ENCODE results near the gene RCOR1.

Gene RCOR1

DNA sequence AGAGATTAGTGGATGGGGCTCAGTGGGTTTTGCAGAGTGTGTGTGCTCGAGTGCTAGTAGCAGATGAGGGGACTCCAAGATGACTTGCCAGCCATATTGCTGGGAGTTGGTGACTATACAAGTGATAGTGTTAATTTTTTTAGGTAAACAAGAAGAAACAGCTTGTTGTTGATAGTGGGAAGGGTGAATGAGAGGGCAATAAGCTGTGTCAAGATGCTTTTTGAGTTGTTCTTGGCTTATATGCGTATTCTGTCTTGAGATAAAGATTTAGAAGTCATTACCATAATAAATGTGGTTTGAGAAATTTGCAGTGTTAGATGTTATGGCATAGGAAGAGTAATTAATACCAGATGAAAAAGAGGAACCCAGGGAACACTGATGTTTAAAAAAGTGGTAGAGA is 75.3 kb downstream of the RCOR1 start:
- Histone ChIP-seq H3K4ac (ENCODE audit: low read depth, low read length) (no peak overlapping the region), H4K5ac (ENCODE audit: low read length) (no peak overlapping the region), H2AK5ac (ENCODE audit: low read length) (no peak overlapping the region), H3K4me1 (ENCODE audit: control insufficient read depth, low read depth, low read length) (peaks cover 10% of the 10 kb centered on the region), H3K4me2 (ENCODE audit: low read length) (no peak overlapping the region), H3K79me1 (ENCODE audit: low read length) (peaks cover 23% of the 10 kb centered on the region), H2BK120ac (ENCODE audit: low read depth, low read length) (no peak overlapping the region), H3K23ac (ENCODE audit: low read length) (no peak overlapping the region), H3K36me3 (ENCODE audit: control insufficient read depth, insufficient read depth, low read length) (no peaks in the 10 kb centered on the region), H2BK5ac (ENCODE audit: low read length) (no peak overlapping the region), H3K79me2 (ENCODE audit: control insufficient read depth, insufficient read depth, low read length) (peaks cover 42% of the 10 kb centered on the region), H3K9ac (ENCODE audit: low read length) (no peak overlapping the region), H3K56ac (ENCODE audit: low read length) (no peak overlapping the region), H3K27me3 (ENCODE audit: insufficient read depth, low read length, poor library complexity) (no peaks in the 10 kb centered on the region), H3K27ac (ENCODE audit: low read depth, low read length) (no peak overlapping the region), H4K8ac (ENCODE audit: low read depth, low read length) (no peak overlapping the region), H3K4me3 (ENCODE audit: low read length) (no peak overlapping the region), H2BK15ac (replicated peaks; ENCODE audit: low read depth) (no peak overlapping the region), H3K18ac (ENCODE audit: low read length) (no peak overlapping the region)
- DNase-seq, result no peak
- no CpG with 5 or more reads among the region's 2 CpGs for WGBS (ENCODE audit: extremely low coverage, insufficient coverage, low lambda C conversion rate)

DNA sequence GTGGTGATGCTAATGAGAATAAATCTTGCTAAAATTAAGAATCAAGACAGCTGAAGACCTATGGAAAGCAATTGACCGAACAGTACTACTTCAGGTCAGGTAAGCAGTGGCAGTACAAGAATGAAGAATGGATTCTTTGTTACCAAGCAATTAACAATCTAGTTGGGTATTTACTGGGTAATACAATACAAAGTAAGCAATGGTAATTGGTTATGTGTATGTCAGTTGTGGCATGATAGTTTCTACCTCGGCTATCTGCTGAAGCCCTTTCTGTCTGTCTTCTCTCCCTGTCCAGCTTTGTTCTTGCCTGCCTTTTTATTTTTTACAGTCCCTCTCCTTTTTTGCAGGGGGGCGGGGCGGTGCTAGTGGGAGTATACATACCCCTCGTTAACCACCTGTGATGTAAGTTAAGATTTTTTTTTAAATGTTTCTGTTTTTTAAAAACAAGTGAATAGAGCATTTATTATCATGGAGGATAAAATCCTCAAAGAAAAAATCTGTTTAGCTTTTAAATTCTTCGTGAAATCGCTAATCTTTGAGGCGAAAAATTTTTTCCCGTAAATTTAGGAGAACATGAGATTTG is 75.9 kb downstream of the RCOR1 start:
- H2AK5ac ChIP-seq (ENCODE audit: low read length), result no peak overlapping the region
- H2BK15ac ChIP-seq (replicated peaks; ENCODE audit: low read depth), result no peak overlapping the region
- H3K27me3 ChIP-seq (ENCODE audit: insufficient read depth, low read length, poor library complexity), result no peaks in the 10 kb centered on the region
- no peak overlapping the region for H3K4ac ChIP-seq (ENCODE audit: low read depth, low read length)
- no peak overlapping the region for H3K18ac ChIP-seq (ENCODE audit: low read length)
- DNase-seq, result no peak
- H4K8ac ChIP-seq (ENCODE audit: low read depth, low read length), result no peak overlapping the region
- no peak overlapping the region for H3K4me2 ChIP-seq (ENCODE audit: low read length)
- H3K36me3 ChIP-seq (ENCODE audit: control insufficient read depth, insufficient read depth, low read length), result no peaks in the 10 kb centered on the region
- peaks cover 36% of the 10 kb centered on the region for H3K79me2 ChIP-seq (ENCODE audit: control insufficient read depth, insufficient read depth, low read length)
- H2BK5ac ChIP-seq (ENCODE audit: low read length), result no peak overlapping the region
- H3K4me1 ChIP-seq (ENCODE audit: control insufficient read depth, low read depth, low read length), result peaks cover 7% of the 10 kb centered on the region
- H3K9ac ChIP-seq (ENCODE audit: low read length), result no peak overlapping the region
- no peak overlapping the region for H2BK120ac ChIP-seq (ENCODE audit: low read depth, low read length)
- no peak overlapping the region for H3K56ac ChIP-seq (ENCODE audit: low read length)
- no peak overlapping the region for H3K23ac ChIP-seq (ENCODE audit: low read length)
- H3K27ac ChIP-seq (ENCODE audit: low read depth, low read length), result no peak overlapping the region
- H3K4me3 ChIP-seq (ENCODE audit: low read length), result no peak overlapping the region
- H3K79me1 ChIP-seq (ENCODE audit: low read length), result peaks cover 23% of the 10 kb centered on the region
- no CpG with 5 or more reads among the region's 9 CpGs for WGBS (ENCODE audit: extremely low coverage, insufficient coverage, low lambda C conversion rate)
- H4K5ac ChIP-seq (ENCODE audit: low read length), result no peak overlapping the region

DNA sequence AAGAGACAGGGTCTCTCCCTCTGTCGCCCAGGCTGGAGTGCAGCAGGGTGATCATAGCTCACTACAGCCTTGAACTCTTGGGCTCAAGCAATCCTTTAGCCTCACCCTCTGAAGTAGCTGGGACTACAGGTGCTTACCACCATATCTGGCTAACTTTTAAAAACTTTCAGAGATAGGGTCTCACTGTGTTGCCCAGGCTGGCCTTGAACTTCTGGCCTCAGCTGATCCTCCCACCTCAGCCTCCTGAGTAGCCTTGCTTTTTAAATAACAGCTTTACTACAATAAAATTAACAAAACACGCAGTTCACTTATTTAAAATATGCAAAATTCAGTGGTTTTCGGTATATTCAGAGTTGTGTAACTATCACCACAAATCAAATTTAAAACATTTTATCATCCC is 79.0 kb downstream of the RCOR1 start:
- Histone ChIP-seq H4K5ac (ENCODE audit: low read length) (no peak overlapping the region), H4K8ac (ENCODE audit: low read depth, low read length) (no peak overlapping the region), H3K79me2 (ENCODE audit: control insufficient read depth, insufficient read depth, low read length) (peaks cover 27% of the 10 kb centered on the region), H2BK120ac (ENCODE audit: low read depth, low read length) (no peak overlapping the region), H3K4me1 (ENCODE audit: control insufficient read depth, low read depth, low read length) (peaks cover 5% of the 10 kb centered on the region), H3K4me3 (ENCODE audit: low read length) (no peak overlapping the region), H3K79me1 (ENCODE audit: low read length) (peaks cover 17% of the 10 kb centered on the region), H3K4me2 (ENCODE audit: low read length) (no peak overlapping the region), H3K4ac (ENCODE audit: low read depth, low read length) (no peak overlapping the region), H3K56ac (ENCODE audit: low read length) (no peak overlapping the region), H3K9ac (ENCODE audit: low read length) (no peak overlapping the region), H3K23ac (ENCODE audit: low read length) (no peak overlapping the region), H2BK15ac (replicated peaks; ENCODE audit: low read depth) (no peak overlapping the region), H2BK5ac (ENCODE audit: low read length) (no peak overlapping the region), H3K27ac (ENCODE audit: low read depth, low read length) (no peak overlapping the region), H3K27me3 (ENCODE audit: insufficient read depth, low read length, poor library complexity) (no peaks in the 10 kb centered on the region), H2AK5ac (ENCODE audit: low read length) (no peak overlapping the region), H3K36me3 (ENCODE audit: control insufficient read depth, insufficient read depth, low read length) (no peaks in the 10 kb centered on the region), H3K18ac (ENCODE audit: low read length) (no peak overlapping the region)
- no peak for DNase-seq
- no CpG with 5 or more reads among the region's 3 CpGs for WGBS (ENCODE audit: extremely low coverage, insufficient coverage, low lambda C conversion rate)

GRCh38 chr14:102672410-102672960 is 80.0 kb downstream of the RCOR1 start:
- no peak overlapping the region for H4K8ac ChIP-seq (ENCODE audit: low read depth, low read length)
- no peaks in the 10 kb centered on the region for H3K36me3 ChIP-seq (ENCODE audit: control insufficient read depth, insufficient read depth, low read length)
- no peak overlapping the region for H3K27ac ChIP-seq (ENCODE audit: low read depth, low read length)
- no peak overlapping the region for H2BK120ac ChIP-seq (ENCODE audit: low read depth, low read length)
- peaks cover 20% of the 10 kb centered on the region for H3K79me2 ChIP-seq (ENCODE audit: control insufficient read depth, insufficient read depth, low read length)
- no peak for DNase-seq
- H3K4ac ChIP-seq (ENCODE audit: low read depth, low read length), result no peak overlapping the region
- H3K9ac ChIP-seq (ENCODE audit: low read length), result no peak overlapping the region
- H2AK5ac ChIP-seq (ENCODE audit: low read length), result no peak overlapping the region
- no CpG with 5 or more reads among the region's 5 CpGs for WGBS (ENCODE audit: extremely low coverage, insufficient coverage, low lambda C conversion rate)
- no peak overlapping the region for H2BK5ac ChIP-seq (ENCODE audit: low read length)
- H3K56ac ChIP-seq (ENCODE audit: low read length), result no peak overlapping the region
- H3K27me3 ChIP-seq (ENCODE audit: insufficient read depth, low read length, poor library complexity), result no peaks in the 10 kb centered on the region
- H4K5ac ChIP-seq (ENCODE audit: low read length), result no peak overlapping the region
- no peak overlapping the region for H3K4me2 ChIP-seq (ENCODE audit: low read length)
- H3K4me3 ChIP-seq (ENCODE audit: low read length), result no peak overlapping the region
- H3K4me1 ChIP-seq (ENCODE audit: control insufficient read depth, low read depth, low read length), result peaks cover 4% of the 10 kb centered on the region
- H3K79me1 ChIP-seq (ENCODE audit: low read length), result peaks cover 11% of the 10 kb centered on the region
- no peak overlapping the region for H2BK15ac ChIP-seq (replicated peaks; ENCODE audit: low read depth)
- H3K23ac ChIP-seq (ENCODE audit: low read length), result no peak overlapping the region
- H3K18ac ChIP-seq (ENCODE audit: low read length), result no peak overlapping the region

DNA sequence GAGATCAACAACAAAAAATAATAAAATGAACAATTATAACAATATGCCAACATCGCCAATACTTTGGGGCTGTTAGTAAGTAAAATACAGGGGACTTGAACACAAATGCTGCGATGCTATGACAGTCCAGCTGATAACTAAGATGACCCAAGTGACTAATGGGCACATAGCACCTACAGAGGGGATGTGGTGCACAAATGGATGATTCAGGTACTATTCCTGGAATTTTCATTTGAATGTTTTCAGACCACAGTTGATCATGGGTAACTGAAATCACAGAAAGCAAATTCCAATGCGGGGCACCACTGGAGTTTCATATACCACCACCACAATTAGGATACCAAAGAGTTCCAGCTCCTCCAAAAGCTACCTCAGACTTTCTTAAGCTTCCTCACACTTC is 82.9 kb downstream of the RCOR1 start:
- Histone ChIP-seq H3K4ac (ENCODE audit: low read depth, low read length) (no peak overlapping the region), H3K36me3 (ENCODE audit: control insufficient read depth, insufficient read depth, low read length) (no peaks in the 10 kb centered on the region), H3K4me2 (ENCODE audit: low read length) (no peak overlapping the region), H4K5ac (ENCODE audit: low read length) (no peak overlapping the region), H3K27me3 (ENCODE audit: insufficient read depth, low read length, poor library complexity) (no peaks in the 10 kb centered on the region), H2AK5ac (ENCODE audit: low read length) (no peak overlapping the region), H3K4me3 (ENCODE audit: low read length) (no peak overlapping the region), H3K4me1 (ENCODE audit: control insufficient read depth, low read depth, low read length) (no peaks in the 10 kb centered on the region), H2BK15ac (replicated peaks; ENCODE audit: low read depth) (no peak overlapping the region), H3K9ac (ENCODE audit: low read length) (no peak overlapping the region), H3K18ac (ENCODE audit: low read length) (no peak overlapping the region), H3K23ac (ENCODE audit: low read length) (no peak overlapping the region), H2BK120ac (ENCODE audit: low read depth, low read length) (no peak overlapping the region), H3K27ac (ENCODE audit: low read depth, low read length) (no peak overlapping the region), H2BK5ac (ENCODE audit: low read length) (no peak overlapping the region), H3K56ac (ENCODE audit: low read length) (no peak overlapping the region), H4K8ac (ENCODE audit: low read depth, low read length) (no peak overlapping the region), H3K79me1 (ENCODE audit: low read length) (peaks cover 8% of the 10 kb centered on the region), H3K79me2 (ENCODE audit: control insufficient read depth, insufficient read depth, low read length) (peaks cover 15% of the 10 kb centered on the region)
- WGBS (ENCODE audit: extremely low coverage, insufficient coverage, low lambda C conversion rate), result no CpG with 5 or more reads among the region's 3 CpGs
- DNase-seq, result no peak

- H3K4me1 ChIP-seq (ENCODE audit: control insufficient read depth, low read depth, low read length), result no peaks in the 10 kb centered on the region
- H3K79me2 ChIP-seq (ENCODE audit: control insufficient read depth, insufficient read depth, low read length), result peaks cover 12% of the 10 kb centered on the region
- H3K18ac ChIP-seq (ENCODE audit: low read length), result no peak overlapping the region
- no peak overlapping the region for H3K4me2 ChIP-seq (ENCODE audit: low read length)
- H4K5ac ChIP-seq (ENCODE audit: low read length), result no peak overlapping the region
- no peak overlapping the region for H3K4ac ChIP-seq (ENCODE audit: low read depth, low read length)
- H3K79me1 ChIP-seq (ENCODE audit: low read length), result peaks cover 7% of the 10 kb centered on the region
- no peak overlapping the region for H2BK15ac ChIP-seq (replicated peaks; ENCODE audit: low read depth)
- H3K4me3 ChIP-seq (ENCODE audit: low read length), result no peak overlapping the region
- no peak overlapping the region for H3K9ac ChIP-seq (ENCODE audit: low read length)
- no peak overlapping the region for H2BK120ac ChIP-seq (ENCODE audit: low read depth, low read length)
- no peak overlapping the region for H2BK5ac ChIP-seq (ENCODE audit: low read length)
- no peak overlapping the region for H3K23ac ChIP-seq (ENCODE audit: low read length)
- no peaks in the 10 kb centered on the region for H3K27me3 ChIP-seq (ENCODE audit: insufficient read depth, low read length, poor library complexity)
- DNase-seq, result no peak
- no peak overlapping the region for H3K27ac ChIP-seq (ENCODE audit: low read depth, low read length)
- no CpG with 5 or more reads among the region's 2 CpGs for WGBS (ENCODE audit: extremely low coverage, insufficient coverage, low lambda C conversion rate)
- H4K8ac ChIP-seq (ENCODE audit: low read depth, low read length), result no peak overlapping the region
- no peaks in the 10 kb centered on the region for H3K36me3 ChIP-seq (ENCODE audit: control insufficient read depth, insufficient read depth, low read length)
- no peak overlapping the region for H3K56ac ChIP-seq (ENCODE audit: low read length)
- H2AK5ac ChIP-seq (ENCODE audit: low read length), result no peak overlapping the region
Measured at GRCh38 chr14:102678394-102678793, 85.9 kb downstream of the RCOR1 start.

Data from mesendoderm (in vitro differentiated cells).